ENCODE measurements around the gene PDE4B.

DNA sequence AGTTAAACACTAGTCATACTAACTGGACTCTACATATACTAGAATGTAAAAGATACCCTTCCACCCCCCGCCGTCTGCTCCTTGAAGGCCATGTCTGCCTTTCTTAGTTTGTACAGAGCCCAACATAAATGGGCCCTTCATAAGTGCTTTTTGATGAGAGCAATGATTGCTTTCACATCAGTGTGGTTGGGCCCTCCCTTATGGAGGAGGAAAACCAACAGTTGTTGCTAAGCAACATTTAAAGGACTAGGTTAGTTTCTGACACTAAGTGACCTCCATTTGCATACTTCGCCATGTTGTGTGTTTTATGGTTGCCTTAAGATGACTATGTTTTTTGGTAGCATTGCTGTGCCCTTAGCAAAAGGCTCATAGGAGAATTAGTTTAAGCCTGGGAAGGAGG, 559.2 kb downstream of the PDE4B start:
- TF ChIP-seq, protein P1, sequence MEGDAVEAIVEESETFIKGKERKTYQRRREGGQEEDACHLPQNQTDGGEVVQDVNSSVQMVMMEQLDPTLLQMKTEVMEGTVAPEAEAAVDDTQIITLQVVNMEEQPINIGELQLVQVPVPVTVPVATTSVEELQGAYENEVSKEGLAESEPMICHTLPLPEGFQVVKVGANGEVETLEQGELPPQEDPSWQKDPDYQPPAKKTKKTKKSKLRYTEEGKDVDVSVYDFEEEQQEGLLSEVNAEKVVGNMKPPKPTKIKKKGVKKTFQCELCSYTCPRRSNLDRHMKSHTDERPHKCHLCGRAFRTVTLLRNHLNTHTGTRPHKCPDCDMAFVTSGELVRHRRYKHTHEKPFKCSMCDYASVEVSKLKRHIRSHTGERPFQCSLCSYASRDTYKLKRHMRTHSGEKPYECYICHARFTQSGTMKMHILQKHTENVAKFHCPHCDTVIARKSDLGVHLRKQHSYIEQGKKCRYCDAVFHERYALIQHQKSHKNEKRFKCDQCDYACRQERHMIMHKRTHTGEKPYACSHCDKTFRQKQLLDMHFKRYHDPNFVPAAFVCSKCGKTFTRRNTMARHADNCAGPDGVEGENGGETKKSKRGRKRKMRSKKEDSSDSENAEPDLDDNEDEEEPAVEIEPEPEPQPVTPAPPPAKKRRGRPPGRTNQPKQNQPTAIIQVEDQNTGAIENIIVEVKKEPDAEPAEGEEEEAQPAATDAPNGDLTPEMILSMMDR (conservative IDR thresholded peaks at IDR 0.05; ENCODE audit: low read depth, low read length): no peak
- no peak for TF ChIP-seq EZH2 (IDR thresholded peaks at IDR 0.05; ENCODE audit: low read length, unreplicated experiment)

Measured in PC-3 (cell line).